ENCODE measurements around the gene BUD23. TPM values are rescaled to one million over a fixed set of nuclear protein-coding genes. Genes with fewer than 3 reads are reported as not detected.
A peak's percentile ranks its signal among the peaks of the same experiment; 100 is the strongest.

The BUD23 gene
- total and polyA plus RNA-seq, 9 of the 15 experiments (the other 6 are each of a cell fraction or from before 2014, with no cell fraction given), result 79.5 to 270 (median 150) TPM

DNA sequence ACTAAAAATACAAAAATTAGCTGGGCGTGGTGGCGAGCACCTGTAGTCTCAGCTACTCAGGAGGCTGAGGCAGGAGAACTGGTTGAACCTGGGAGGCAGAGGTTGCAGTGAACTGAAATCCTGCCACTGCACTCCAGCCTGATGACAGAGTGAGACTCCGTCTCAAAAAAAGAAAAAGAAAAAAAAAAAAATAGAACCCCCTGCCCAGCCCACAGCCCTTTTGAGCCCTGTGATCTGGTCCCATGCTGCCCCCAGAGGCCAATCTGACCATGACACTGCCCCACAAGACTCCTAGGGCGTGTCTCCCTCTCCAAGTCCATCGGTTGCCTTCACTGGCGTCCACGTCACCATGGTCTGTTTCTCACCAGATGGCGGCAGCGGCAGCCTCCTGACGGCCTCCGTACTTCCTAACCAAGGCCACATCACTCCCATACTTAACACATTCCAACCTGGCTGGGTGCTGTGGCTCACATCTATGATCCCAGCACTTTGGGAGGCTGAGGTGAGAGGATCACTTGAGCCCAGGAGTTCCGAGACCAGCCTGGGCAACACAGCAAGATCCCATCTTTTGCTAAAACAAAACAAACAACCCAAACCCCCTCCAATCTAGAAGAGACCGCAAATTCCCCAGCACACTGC, 18.1 kb downstream of the BUD23 start (continued):
- TF ChIP-seq, protein P1, sequence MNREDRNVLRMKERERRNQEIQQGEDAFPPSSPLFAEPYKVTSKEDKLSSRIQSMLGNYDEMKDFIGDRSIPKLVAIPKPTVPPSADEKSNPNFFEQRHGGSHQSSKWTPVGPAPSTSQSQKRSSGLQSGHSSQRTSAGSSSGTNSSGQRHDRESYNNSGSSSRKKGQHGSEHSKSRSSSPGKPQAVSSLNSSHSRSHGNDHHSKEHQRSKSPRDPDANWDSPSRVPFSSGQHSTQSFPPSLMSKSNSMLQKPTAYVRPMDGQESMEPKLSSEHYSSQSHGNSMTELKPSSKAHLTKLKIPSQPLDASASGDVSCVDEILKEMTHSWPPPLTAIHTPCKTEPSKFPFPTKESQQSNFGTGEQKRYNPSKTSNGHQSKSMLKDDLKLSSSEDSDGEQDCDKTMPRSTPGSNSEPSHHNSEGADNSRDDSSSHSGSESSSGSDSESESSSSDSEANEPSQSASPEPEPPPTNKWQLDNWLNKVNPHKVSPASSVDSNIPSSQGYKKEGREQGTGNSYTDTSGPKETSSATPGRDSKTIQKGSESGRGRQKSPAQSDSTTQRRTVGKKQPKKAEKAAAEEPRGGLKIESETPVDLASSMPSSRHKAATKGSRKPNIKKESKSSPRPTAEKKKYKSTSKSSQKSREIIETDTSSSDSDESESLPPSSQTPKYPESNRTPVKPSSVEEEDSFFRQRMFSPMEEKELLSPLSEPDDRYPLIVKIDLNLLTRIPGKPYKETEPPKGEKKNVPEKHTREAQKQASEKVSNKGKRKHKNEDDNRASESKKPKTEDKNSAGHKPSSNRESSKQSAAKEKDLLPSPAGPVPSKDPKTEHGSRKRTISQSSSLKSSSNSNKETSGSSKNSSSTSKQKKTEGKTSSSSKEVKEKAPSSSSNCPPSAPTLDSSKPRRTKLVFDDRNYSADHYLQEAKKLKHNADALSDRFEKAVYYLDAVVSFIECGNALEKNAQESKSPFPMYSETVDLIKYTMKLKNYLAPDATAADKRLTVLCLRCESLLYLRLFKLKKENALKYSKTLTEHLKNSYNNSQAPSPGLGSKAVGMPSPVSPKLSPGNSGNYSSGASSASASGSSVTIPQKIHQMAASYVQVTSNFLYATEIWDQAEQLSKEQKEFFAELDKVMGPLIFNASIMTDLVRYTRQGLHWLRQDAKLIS (CRISPR knock-in tag; IDR thresholded peaks at IDR 0.05), result no peak
- TF ChIP-seq, protein P2, sequence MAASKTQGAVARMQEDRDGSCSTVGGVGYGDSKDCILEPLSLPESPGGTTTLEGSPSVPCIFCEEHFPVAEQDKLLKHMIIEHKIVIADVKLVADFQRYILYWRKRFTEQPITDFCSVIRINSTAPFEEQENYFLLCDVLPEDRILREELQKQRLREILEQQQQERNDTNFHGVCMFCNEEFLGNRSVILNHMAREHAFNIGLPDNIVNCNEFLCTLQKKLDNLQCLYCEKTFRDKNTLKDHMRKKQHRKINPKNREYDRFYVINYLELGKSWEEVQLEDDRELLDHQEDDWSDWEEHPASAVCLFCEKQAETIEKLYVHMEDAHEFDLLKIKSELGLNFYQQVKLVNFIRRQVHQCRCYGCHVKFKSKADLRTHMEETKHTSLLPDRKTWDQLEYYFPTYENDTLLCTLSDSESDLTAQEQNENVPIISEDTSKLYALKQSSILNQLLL (CRISPR knock-in tag; IDR thresholded peaks at IDR 0.05; ENCODE audit: borderline replicate concordance), result no peak
- TF ChIP-seq NCOA1 (IDR thresholded peaks at IDR 0.05; ENCODE audit: low read depth) (no peak), ESRRA (IDR thresholded peaks at IDR 0.05; ENCODE audit: borderline replicate concordance, low read depth) (0 out of 2 replicates have a peak, but pooled peaks have one; percentile 10), CC2D1A (IDR thresholded peaks at IDR 0.05) (peak; percentile 53; the same call in 1 of the 2 replicates), BCOR (IDR thresholded peaks at IDR 0.05) (peak; percentile 93), RFX7 (CRISPR knock-in tag; IDR thresholded peaks at IDR 0.05) (no peak), KLF10 (CRISPR knock-in tag; IDR thresholded peaks at IDR 0.05) (no peak), ZNF174 (CRISPR knock-in tag; IDR thresholded peaks at IDR 0.05) (no peak), ATF1 (CRISPR knock-in tag; IDR thresholded peaks at IDR 0.05) (no peak), ATF1 (tag; IDR thresholded peaks at IDR 0.05) (peak; percentile 76), EZH2 (IDR thresholded peaks at IDR 0.05; ENCODE audit: borderline replicate concordance, low read depth, low read length) (no peak), KAT7 (CRISPR knock-in tag; IDR thresholded peaks at IDR 0.05; ENCODE audit: borderline replicate concordance) (no peak), TARDBP (IDR thresholded peaks at IDR 0.05) (no peak), ZNF134 (CRISPR knock-in tag; conservative IDR thresholded peaks at IDR 0.05) (0 out of 2 replicates have a peak, but pooled peaks have one; percentile 37), ZNF507 (tag; conservative IDR thresholded peaks at IDR 0.05) (no peak), CBX2 (IDR thresholded peaks at IDR 0.05; ENCODE audit: insufficient read depth, low read length, poor library complexity, severe bottlenecking) (no peak), ELF1 (tag; IDR thresholded peaks at IDR 0.05) (no peak), ZNF57 (CRISPR knock-in tag; IDR thresholded peaks at IDR 0.05) (no peak), SIX5 (IDR thresholded peaks at IDR 0.05; ENCODE audit: borderline replicate concordance in 1 of 2, insufficient read depth in 1 of 2, low read depth in 1 of 2, low read length in 2 of 2) (no peak), TEAD4 (IDR thresholded peaks at IDR 0.05; ENCODE audit: low read length) (no peak), TEAD4 (CRISPR knock-in tag; IDR thresholded peaks at IDR 0.05; ENCODE audit: borderline replicate concordance) (no peak)
- TF ChIP-seq, protein P3, sequence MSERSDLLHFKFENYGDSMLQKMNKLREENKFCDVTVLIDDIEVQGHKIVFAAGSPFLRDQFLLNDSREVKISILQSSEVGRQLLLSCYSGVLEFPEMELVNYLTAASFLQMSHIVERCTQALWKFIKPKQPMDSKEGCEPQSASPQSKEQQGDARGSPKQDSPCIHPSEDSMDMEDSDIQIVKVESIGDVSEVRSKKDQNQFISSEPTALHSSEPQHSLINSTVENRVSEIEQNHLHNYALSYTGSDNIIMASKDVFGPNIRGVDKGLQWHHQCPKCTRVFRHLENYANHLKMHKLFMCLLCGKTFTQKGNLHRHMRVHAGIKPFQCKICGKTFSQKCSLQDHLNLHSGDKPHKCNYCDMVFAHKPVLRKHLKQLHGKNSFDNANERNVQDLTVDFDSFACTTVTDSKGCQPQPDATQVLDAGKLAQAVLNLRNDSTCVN (CRISPR knock-in tag; IDR thresholded peaks at IDR 0.05), result no peak
- TF ChIP-seq, protein P4, sequence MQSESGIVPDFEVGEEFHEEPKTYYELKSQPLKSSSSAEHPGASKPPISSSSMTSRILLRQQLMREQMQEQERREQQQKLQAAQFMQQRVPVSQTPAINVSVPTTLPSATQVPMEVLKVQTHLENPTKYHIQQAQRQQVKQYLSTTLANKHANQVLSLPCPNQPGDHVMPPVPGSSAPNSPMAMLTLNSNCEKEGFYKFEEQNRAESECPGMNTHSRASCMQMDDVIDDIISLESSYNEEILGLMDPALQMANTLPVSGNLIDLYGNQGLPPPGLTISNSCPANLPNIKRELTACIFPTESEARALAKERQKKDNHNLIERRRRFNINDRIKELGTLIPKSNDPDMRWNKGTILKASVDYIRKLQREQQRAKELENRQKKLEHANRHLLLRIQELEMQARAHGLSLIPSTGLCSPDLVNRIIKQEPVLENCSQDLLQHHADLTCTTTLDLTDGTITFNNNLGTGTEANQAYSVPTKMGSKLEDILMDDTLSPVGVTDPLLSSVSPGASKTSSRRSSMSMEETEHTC (IDR thresholded peaks at IDR 0.05), result no peak
